Measurements from ENCODE around the gene PIGR.

PIGR gene

DNA sequence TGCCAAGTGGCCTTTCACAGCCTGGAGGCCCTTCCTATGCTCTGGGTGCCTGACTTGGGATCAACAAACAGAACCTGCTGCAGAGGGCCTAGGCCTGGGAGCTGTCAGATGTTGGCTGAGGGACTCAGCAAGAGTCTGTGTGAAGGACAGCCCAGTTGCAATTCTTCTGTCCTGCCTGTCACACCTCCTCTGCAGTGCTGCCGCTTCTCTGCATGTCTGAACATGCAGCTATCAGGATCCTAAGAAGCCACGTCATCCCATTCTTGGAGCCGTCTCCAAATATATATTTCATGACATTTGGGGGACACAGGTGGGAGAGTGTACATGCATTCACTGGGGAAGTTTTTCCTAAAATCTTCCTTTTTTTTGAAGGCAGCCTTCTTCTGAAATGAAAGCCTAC lies 15.4 kb upstream of the PIGR start:
- H3K4me3 ChIP-seq (ENCODE audit: low read length): no peak overlapping the region
- TF ChIP-seq, protein P1, sequence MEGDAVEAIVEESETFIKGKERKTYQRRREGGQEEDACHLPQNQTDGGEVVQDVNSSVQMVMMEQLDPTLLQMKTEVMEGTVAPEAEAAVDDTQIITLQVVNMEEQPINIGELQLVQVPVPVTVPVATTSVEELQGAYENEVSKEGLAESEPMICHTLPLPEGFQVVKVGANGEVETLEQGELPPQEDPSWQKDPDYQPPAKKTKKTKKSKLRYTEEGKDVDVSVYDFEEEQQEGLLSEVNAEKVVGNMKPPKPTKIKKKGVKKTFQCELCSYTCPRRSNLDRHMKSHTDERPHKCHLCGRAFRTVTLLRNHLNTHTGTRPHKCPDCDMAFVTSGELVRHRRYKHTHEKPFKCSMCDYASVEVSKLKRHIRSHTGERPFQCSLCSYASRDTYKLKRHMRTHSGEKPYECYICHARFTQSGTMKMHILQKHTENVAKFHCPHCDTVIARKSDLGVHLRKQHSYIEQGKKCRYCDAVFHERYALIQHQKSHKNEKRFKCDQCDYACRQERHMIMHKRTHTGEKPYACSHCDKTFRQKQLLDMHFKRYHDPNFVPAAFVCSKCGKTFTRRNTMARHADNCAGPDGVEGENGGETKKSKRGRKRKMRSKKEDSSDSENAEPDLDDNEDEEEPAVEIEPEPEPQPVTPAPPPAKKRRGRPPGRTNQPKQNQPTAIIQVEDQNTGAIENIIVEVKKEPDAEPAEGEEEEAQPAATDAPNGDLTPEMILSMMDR (conservative IDR thresholded peaks at IDR 0.05; ENCODE audit: low read length): no peak
- no peak for DNase-seq (ENCODE audit: low read depth)

DNA sequence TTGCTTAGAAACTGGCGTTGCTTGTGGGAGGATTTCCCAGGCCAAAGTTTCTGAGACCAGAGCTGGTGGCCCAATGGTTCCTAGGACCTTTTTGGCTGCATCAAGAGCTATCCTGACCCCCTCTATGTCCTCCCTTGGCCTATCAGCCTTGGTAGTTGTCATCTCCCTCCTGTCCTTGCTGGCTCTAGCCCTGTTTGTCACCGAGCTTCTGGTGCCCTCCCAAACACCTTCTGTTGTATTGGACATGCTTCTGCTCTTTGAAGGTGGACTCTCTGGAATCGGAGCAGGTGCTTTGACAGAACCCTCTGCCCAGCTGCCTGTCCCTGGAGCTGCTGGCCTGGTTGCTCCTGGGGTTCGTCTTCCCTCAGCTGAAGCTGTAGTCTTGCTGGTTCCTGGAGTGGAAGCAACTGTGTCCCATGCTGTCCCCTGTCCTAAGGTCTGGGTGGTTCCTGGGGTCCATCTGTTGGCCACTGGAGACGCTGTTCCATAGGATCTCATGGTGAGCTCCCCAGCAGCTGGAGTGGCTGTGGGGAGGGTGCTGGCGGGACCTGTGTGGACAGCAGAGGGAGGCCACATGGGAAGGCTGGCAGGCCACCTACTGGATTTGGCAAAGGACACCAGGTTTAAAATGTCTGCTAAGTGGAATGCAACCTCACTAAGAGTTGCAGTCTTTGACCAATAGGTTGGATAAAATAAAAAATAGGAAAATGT lies 14.6 kb upstream of the PIGR start:
- no peak overlapping the region for H3K4me3 ChIP-seq (ENCODE audit: low read length)
- DNase-seq (ENCODE audit: low read depth): no peak
- TF ChIP-seq, protein P1 (conservative IDR thresholded peaks at IDR 0.05; ENCODE audit: low read length): no peak

DNA sequence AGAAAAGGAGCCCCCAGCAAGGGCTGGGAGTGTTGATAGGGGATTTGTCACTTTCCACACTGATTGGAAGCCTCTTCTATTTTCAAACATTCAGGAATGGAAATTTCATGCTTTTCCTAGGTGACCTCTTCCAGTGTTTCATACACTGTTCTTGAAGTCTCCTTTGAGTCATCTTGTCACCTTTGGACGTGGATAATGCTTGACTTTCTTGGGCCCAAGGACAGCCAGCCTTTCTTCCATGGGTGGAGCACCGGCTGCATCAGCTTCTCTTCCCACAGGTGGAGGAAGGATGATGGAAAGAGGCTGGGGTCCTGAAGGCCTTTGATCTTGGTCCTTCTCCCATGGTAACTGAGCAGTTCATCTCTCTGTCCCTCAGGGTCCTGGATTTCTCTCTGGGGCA lies 11.9 kb upstream of the PIGR start:
- no peak overlapping the region for H3K4me3 ChIP-seq (ENCODE audit: low read length)
- TF ChIP-seq, protein P1 (conservative IDR thresholded peaks at IDR 0.05; ENCODE audit: low read length): no peak
- no peak for DNase-seq (ENCODE audit: low read depth)

DNA sequence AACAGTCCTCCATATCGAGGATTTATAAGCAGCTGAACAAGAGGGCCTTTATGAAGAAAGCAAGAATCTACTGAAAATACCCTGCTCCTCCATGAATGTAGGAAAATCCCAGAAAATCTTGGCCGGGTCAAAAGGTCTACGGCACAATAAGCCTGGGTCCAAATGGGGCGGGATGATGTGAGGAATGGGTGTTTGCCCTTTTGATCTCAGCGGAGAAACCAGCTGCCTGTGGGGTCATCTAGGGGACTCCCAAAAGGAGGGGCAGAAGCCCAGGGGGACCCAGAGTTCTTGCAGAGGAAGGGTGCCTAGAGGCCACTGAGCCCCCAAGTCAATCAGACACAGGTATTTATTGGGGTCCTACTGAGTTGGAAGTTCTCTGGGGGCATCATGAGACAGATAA lies 11.4 kb upstream of the PIGR start:
- TF ChIP-seq, protein P1 (conservative IDR thresholded peaks at IDR 0.05; ENCODE audit: low read length): no peak
- DNase-seq (ENCODE audit: low read depth): no peak
- no peak overlapping the region for H3K4me3 ChIP-seq (ENCODE audit: low read length)

DNA sequence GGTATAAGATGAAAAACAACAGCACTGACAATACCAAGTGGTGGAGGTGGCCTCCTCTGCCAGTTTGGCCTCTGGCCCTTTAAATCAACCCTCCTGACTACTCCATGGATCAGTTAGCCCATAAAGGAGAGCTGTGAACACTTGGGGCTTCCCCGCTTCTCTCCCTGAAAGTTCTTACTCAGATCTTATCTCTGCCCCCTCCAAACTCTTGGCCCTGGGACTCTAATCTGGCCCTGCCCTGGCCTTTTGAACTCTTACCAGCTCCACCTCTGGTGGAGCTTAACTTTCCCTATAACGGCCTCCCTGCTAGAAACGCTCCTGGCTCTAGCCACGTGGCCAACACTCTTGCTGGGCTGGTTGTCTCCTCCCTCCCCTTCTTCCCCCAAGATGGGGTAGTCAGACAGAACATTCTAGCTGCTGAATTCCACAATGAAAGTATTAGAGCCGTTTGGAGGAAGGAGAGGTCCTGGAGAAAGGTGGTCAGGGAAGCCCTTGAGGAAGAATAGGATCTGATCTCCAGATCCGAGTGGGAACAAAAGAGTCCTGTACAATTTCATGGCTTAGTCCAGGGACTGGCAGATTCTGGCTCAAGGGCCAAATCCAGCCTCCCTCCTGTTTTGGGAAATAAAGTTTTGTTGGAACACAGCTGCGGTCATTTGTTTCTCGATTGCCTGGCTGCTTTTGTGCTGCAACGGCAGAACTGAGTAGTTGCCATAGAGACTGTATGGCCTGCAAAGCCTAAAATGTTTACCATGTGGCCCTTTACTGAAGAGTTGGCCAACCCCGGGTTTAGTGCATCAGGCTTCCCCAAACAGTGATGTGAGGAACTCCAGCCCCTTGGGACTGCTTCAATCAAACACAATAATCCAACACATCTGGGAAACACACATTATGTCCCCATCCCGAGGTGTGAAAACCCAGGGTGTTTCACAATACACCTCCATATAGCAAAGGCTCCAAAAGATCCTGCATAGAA lies 9.5 kb upstream of the PIGR start:
- peak; percentile 90 for DNase-seq (ENCODE audit: low read depth)
- no peak overlapping the region for H3K4me3 ChIP-seq (ENCODE audit: low read length)

DNA sequence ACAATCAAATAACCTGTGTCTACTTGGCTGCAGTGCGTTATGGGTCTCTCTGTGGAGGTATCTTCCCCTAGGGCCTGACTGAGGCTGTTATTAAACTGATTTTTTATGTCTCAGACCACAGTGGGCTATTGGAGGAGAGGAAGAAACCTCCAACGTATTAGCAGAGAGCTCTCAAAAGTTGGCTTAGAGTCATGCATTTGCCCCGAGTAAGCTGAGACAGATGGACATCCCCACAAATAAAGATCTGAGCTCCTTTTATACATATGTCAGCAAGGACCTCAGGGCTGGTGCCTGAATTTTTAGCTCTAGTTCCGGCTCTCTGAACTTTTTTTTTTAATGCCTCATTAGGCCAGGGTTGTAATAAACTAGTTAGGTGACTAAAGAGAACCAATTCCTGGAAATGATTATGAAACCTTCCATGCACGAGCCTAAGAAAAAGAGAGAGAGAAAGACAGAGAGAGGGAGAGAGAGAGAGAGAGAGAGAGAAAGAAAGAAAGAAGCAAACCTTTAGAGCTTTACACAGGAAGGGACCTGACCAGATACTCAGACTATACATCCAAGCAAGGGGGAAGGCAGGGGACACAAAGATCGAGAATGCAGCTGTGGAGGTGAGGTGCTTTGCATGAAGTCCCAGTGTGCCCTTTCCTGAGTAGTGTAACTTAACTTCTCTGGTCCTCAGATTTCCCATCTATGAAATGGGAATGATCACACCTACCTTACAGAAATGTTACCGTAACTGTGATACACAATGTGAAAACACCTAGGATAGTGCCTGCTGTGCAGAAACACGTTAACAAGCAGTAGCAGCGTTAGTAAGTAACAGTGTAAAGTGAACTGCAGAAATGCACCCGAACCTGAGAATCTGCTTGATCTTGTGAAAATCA lies 8.4 kb upstream of the PIGR start:
- TF ChIP-seq, protein P1 (conservative IDR thresholded peaks at IDR 0.05; ENCODE audit: low read length): no peak
- no peak for DNase-seq (ENCODE audit: low read depth)
- no peak overlapping the region for H3K4me3 ChIP-seq (ENCODE audit: low read length)

More for the DNA sequence above, 9.5 kb upstream of the PIGR start:
- TF ChIP-seq, protein P1 (conservative IDR thresholded peaks at IDR 0.05; ENCODE audit: low read length): no peak
